ENCODE data around the gene DUSP1. TPM values are rescaled to one million over a fixed set of nuclear protein-coding genes. Genes with fewer than 3 reads are reported as not detected.

DUSP1 gene
- total RNA-seq, 4 donors from 2014 or later, result 1,645 to 2,968 (median 1,824) TPM

GRCh38 chr5:172726966-172727365 lies 44.0 kb downstream of the DUSP1 start:
- no peak for TF ChIP-seq CTCF (IDR thresholded peaks at IDR 0.05)
- DNase-seq (ENCODE audit: low spot score) (no peak), ATAC-seq (ENCODE audit: low FRiP score) (no peak)

- DNase-seq (ENCODE audit: low spot score), result no peak
- ATAC-seq (ENCODE audit: low FRiP score), result no peak
- no peak for TF ChIP-seq CTCF (IDR thresholded peaks at IDR 0.05)
Measured at GRCh38 chr5:172725785-172726184, 45.2 kb downstream of the DUSP1 start.

GRCh38 chr5:172725273-172725672 lies 45.7 kb downstream of the DUSP1 start:
- DNase-seq (ENCODE audit: low spot score), result no peak
- TF ChIP-seq CTCF (IDR thresholded peaks at IDR 0.05), result no peak
- ATAC-seq (ENCODE audit: low FRiP score), result no peak

GRCh38 chr5:172724242-172725183 lies 46.5 kb downstream of the DUSP1 start:
- DNase-seq (ENCODE audit: low spot score), result no peak
- no peak for ATAC-seq (ENCODE audit: low FRiP score)
- no peak for TF ChIP-seq CTCF (IDR thresholded peaks at IDR 0.05)

- ATAC-seq (ENCODE audit: low FRiP score) (no peak), DNase-seq (ENCODE audit: low spot score) (no peak)
- TF ChIP-seq CTCF (IDR thresholded peaks at IDR 0.05), result no peak
Measured at GRCh38 chr5:172723508-172723907, 47.5 kb downstream of the DUSP1 start.

- no peak for DNase-seq (ENCODE audit: low spot score)
- no peak for TF ChIP-seq CTCF (IDR thresholded peaks at IDR 0.05)
- no peak for ATAC-seq (ENCODE audit: low FRiP score)
Measured at GRCh38 chr5:172722327-172722815, 48.6 kb downstream of the DUSP1 start.

Data from omental fat pad (tissue), 4 donors.